Measurements from ENCODE around the gene ZIC2.

DNA sequence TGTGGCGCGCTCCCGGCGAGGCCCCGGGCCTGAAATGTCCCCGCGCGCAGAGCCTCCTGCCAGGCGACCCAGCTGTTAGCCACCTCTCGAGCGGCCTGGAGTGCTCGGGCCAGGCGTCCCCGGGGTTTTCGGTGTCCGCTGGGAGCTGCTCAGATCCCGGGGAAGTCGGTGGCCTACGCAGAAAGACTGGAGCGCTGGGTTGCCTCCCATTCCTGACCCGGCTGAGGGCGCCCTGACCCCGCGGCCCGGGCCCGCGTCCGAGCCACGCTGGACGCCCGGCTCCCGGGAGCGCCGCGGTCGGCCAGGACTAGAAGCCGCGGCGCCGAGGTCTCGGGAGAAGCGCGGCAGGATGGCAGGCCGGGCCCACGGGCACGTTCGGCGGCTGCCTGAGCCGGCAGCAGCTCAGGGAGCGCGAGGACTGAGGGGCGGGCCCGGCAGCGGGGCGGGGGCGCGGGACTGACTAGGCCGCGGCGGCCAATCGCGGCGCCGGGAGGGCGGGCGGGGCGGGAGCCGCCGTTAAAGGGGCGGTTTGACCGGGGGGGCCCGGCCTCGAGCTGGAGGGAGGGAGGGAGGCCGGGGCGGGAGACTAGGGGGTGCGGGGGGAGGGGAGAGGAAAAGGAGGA, 1.3 kb upstream of the ZIC2 start:
- TF ChIP-seq CTCF (IDR thresholded peaks at IDR 0.05; ENCODE audit: control extremely low read depth in 1 of 3, insufficient read depth in 1 of 3, low read depth in 1 of 3, low read length in 3 of 3): peak in 1 of 3 experiments; percentile 4; a peak in 1 of 4 replicates
- 0 out of 4 replicates have a peak, but pooled peaks of 1 of the 2 experiments have one; percentile 40 for TF ChIP-seq SIN3A (conservative IDR thresholded peaks at IDR 0.05 in 1 of 2, IDR thresholded peaks at IDR 0.05 in 1 of 2; ENCODE audit: low read depth in 1 of 2, low read length in 2 of 2)
- no peak for TF ChIP-seq USF2 (IDR thresholded peaks at IDR 0.05; ENCODE audit: low read length)
